ENCODE results near the gene TOP2B.

The TOP2B gene

GRCh38 chr3:25618028-25618427, 46.7 kb downstream of the TOP2B start:
- DNase-seq = no peak

GRCh38 chr3:25611193-25611592, 53.5 kb downstream of the TOP2B start:
- no peak for DNase-seq

GRCh38 chr3:25610779-25611178, 53.9 kb downstream of the TOP2B start:
- no peak for DNase-seq

GRCh38 chr3:25610167-25610566, 54.5 kb downstream of the TOP2B start:
- DNase-seq = no peak

- no peak for DNase-seq
Measured at GRCh38 chr3:25604107-25604805, 60.5 kb downstream of the TOP2B start.

- no peak for DNase-seq
Measured at GRCh38 chr3:25603703-25604102, 61.0 kb downstream of the TOP2B start.

GRCh38 chr3:25597535-25598101, 67.1 kb downstream of the TOP2B start:
- DNase-seq = no peak

- DNase-seq = no peak
Measured at GRCh38 chr3:25594007-25594502, 70.7 kb downstream of the TOP2B start.

GRCh38 chr3:25593001-25593400, 71.7 kb downstream of the TOP2B start:
- no peak for DNase-seq

- no peak for DNase-seq
Measured at GRCh38 chr3:25592510-25592968, 72.2 kb downstream of the TOP2B start.

GRCh38 chr3:25589783-25590258, 74.9 kb downstream of the TOP2B start:
- no peak for DNase-seq

GRCh38 chr3:25589104-25589782, 75.5 kb downstream of the TOP2B start:
- no peak for DNase-seq

GRCh38 chr3:25588441-25589103, 76.1 kb downstream of the TOP2B start:
- no peak for DNase-seq

GRCh38 chr3:25587975-25588374, 76.7 kb downstream of the TOP2B start:
- DNase-seq = no peak

GRCh38 chr3:25587526-25587925, 77.2 kb downstream of the TOP2B start:
- DNase-seq = no peak

GRCh38 chr3:25587094-25587493, 77.6 kb downstream of the TOP2B start:
- DNase-seq = no peak

GRCh38 chr3:25586553-25586952, 78.2 kb downstream of the TOP2B start:
- DNase-seq = no peak

- no peak for DNase-seq
Measured at GRCh38 chr3:25586167-25586505, 78.6 kb downstream of the TOP2B start.

GRCh38 chr3:25585361-25586166, 79.1 kb downstream of the TOP2B start:
- DNase-seq = no peak

GRCh38 chr3:25584011-25584789, 80.5 kb downstream of the TOP2B start:
- no peak for DNase-seq

- no peak for DNase-seq
Measured at GRCh38 chr3:25583343-25583742, 81.4 kb downstream of the TOP2B start.

GRCh38 chr3:25582242-25582641, 82.5 kb downstream of the TOP2B start:
- DNase-seq = no peak
